HG02798 (cell line): ENCODE data around the gene MEGF11.

ENCODE experiments used
- ATAC-seq: cut with Tn5 transposase; IDR thresholded peaks from one replicate; pipeline ENCODE4 v1.9.1; 2021; ENCODE audit warnings: mild to moderate bottlenecking; ENCODE audit not compliant: unreplicated experiment, poor library complexity

Gene MEGF11

DNA sequence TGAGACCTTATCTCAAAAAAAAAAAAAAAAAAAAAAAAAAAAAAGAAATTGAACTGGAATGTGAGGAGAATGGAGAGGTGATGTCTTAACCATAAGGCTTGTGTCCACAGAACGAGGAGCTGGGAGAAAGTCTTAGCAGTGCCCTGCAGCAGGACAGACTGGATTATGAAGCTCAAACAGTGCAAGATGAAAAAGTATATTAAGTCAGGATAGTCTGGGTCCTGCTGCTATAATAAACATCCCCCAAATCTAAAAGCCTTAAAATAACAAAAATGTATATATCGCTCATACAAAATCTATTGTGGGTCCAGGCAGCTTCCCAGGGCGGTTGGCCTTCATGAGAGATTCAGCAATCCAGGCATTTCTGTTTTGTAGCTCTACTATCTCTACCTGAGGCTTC lies 208.7 kb downstream of the MEGF11 start:
- no peak for ATAC-seq

DNA sequence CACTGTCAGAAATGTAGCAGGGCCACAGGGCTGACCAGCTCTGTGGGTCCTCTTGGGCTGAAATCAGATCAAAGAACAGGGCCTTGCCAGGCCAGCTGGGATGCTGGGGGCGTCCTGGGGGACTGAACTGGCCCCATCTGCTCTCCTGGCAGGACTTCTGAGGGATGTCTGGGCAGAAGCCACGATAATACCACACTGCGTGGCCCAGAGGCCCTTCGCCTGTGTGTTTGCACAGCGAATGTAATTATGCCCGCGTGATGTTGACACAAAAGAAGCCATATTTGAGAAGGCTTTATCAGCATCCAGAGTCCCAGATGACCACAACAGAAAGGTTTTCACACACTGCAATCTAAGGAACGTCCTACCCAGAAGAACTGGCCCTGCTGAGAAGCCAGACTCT lies 210.3 kb downstream of the MEGF11 start:
- ATAC-seq, result no peak

GRCh38 chr15:66042624-66043023 lies 210.9 kb downstream of the MEGF11 start:
- no peak for ATAC-seq

GRCh38 chr15:66041276-66041675 lies 212.3 kb downstream of the MEGF11 start:
- ATAC-seq, result no peak

- ATAC-seq, result no peak
Observed at GRCh38 chr15:66040211-66040892, 213.2 kb downstream of the MEGF11 start.

DNA sequence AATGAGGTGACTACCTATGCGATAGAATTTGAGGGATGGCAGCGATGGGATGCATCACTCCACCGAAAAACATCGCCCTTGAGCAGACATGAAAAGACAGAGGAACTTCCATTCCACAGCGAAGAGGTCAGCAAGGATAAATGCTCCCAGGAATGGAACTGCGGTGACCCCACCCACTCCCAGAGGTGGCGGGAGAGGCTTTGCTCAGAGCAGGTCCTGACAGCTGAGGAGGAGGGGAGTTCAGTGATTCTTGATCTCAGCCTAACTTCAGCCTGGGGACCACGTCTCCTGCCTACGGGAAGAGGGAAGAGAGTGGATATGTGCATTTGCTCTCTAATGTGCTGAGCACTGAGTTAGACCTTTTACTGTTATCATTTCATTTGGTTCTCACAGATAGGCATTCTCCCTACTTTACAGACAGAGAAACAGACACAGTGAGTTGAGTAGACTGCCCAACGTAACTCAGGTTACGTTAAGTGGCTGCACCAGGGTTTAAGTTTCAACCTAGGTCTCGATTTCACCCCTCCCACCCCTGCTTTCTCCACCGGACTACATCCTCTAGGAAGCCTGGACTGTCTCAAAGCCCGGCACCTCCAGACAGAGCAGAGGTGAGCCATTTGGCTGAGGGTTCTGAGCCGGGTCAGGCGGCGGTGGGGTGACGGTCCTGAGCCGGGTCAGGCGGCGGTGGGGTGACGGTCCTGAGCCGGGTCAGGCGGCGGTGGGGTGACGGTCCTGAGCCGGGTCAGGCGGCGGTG lies 214.3 kb downstream of the MEGF11 start:
- no peak for ATAC-seq

- ATAC-seq, result no peak
Observed at GRCh38 chr15:66038387-66039116, 215.0 kb downstream of the MEGF11 start.

DNA sequence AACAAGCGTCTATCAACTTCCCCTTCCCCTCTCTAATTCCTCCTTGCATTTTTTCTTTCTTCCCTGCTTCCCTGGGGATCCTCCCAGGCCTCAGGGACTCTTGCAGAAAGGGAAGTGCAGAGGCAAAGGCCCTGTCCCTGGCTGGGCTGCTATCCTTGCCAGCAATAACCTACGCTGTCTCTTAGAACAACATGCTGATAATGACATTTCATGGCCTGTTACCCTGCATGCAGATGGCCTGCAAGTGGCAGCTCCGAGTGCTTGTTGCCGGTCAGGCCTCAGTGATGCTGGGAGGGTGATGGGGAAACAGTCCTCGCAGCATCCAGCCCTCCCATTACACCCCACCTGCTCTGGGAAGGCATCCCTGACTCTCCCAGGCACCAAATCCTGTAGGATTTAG lies 216.7 kb downstream of the MEGF11 start:
- ATAC-seq, result no peak

- ATAC-seq, result no peak
Observed at GRCh38 chr15:66035901-66036300, 217.6 kb downstream of the MEGF11 start.

DNA sequence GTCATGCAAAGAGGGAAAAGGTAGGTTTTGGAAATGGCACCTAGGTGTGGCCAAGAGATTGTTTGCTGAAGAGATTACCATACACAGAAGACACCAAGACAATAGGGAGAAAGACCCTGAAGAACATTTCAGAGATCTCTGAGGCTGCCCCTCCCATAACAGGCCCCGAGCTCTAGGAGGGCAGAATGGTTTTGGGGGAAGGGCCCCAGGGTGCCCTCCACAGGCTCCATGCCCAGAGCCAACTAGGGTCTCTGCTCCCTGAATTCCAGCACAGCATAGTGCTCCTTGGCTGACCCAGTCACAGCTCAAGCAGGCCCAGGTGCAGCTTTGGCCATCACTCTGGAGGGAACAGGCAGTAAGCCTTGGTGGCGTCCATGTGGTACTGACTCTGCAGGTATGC lies 220.4 kb downstream of the MEGF11 start:
- ATAC-seq, result no peak

DNA sequence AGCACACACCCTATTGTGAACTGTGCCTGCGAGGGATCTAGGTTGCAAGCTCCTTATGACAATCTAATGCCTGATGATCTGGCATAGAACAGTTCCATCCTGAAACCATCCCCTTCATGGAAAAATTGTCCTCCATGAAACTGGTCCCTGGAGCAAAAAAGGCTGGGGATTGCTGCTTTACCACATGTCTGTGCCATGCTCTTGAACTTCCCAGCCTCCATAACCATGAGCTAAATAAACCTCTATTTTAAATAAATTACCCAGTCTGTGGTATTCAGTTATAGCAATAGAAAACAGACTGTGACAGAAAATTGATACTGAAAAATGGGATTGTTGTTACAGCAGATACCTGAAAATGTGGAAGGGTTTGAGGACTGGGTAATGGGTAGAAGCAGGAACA lies 221.5 kb downstream of the MEGF11 start:
- no peak for ATAC-seq

- ATAC-seq, result no peak
Observed at GRCh38 chr15:66030650-66031049, 222.9 kb downstream of the MEGF11 start.

- no peak for ATAC-seq
Observed at GRCh38 chr15:66029650-66030049, 223.9 kb downstream of the MEGF11 start.

GRCh38 chr15:66027268-66027805 lies 226.2 kb downstream of the MEGF11 start:
- ATAC-seq, result no peak

GRCh38 chr15:66025972-66026371 lies 227.6 kb downstream of the MEGF11 start:
- no peak for ATAC-seq

GRCh38 chr15:66025015-66025452 lies 228.5 kb downstream of the MEGF11 start:
- no peak for ATAC-seq

GRCh38 chr15:66024116-66024515 lies 229.4 kb downstream of the MEGF11 start:
- no peak for ATAC-seq

DNA sequence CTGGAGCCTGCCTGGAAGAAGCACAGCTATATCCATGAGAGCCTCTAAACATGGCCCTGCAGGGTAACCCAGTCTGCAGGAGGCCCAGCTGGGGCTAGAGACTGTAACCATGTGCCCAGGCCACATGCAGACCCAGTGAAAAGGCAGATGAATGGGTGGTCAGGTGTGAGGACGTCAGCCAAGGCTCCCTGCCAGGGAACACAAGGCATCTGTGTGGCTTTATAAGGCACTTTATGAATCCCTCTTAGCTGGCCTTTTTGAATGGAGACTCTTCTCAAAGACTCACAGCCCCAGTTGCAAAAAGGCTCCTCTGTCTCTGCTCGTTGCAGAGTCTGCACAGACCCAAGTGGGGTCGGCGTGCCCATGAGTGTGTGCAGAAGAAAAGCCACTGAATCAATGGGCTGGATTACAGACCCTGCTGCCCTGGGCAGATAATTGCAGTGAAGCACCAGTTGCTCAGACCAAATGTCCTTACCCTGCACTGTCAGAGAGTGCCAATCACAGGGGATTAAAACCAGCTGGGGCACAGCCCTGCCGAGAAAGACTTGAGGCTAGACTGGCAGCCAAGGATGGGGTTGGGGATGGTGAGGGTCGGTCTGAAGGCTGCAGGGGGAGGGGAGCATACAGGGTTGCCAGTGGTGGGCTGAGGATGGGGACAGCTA lies 230.1 kb downstream of the MEGF11 start:
- ATAC-seq, result no peak

DNA sequence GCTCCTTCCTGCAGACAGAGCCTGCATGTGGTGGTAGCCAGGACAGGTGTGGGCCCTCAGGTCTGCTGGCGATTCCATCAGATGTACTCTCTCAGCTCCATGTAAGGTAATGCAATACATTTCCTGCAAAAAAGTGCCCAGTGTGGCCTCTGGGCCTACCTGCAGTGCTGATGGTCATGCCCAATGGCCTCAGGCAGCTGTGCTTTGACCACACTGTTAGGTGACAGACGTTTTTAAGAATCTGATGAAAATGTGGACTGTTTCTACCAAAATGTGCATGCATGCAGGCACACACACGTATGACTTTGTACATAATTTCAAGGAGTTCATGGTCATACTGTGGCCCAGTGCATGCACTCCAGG lies 231.4 kb downstream of the MEGF11 start:
- no peak for ATAC-seq

- ATAC-seq, result no peak
Observed at GRCh38 chr15:66021496-66022162, 231.9 kb downstream of the MEGF11 start.
